ENCODE measurements around the gene ABTB1.

ABTB1 gene

GRCh38 chr3:127723011-127723567 is 50.3 kb downstream of the ABTB1 start:
- no peak overlapping the region for H3K27ac ChIP-seq
- TF ChIP-seq ZFX (IDR thresholded peaks at IDR 0.05; ENCODE audit: borderline replicate concordance): no peak
- no peak for TF ChIP-seq CTCF (IDR thresholded peaks at IDR 0.05)

- no peak for TF ChIP-seq ZFX (IDR thresholded peaks at IDR 0.05; ENCODE audit: borderline replicate concordance)
- no peak for TF ChIP-seq CTCF (IDR thresholded peaks at IDR 0.05)
- no peak overlapping the region for H3K27ac ChIP-seq
Observed at GRCh38 chr3:127726894-127727293, 54.1 kb downstream of the ABTB1 start.

- H3K27ac ChIP-seq: no peak overlapping the region
- TF ChIP-seq ZFX (IDR thresholded peaks at IDR 0.05; ENCODE audit: borderline replicate concordance) (no peak), CTCF (IDR thresholded peaks at IDR 0.05) (no peak)
Observed at GRCh38 chr3:127728417-127729015, 55.8 kb downstream of the ABTB1 start.

- H3K27ac ChIP-seq: no peak overlapping the region
- no peak for TF ChIP-seq ZFX (IDR thresholded peaks at IDR 0.05; ENCODE audit: borderline replicate concordance)
Observed at GRCh38 chr3:127729556-127730056, 56.9 kb downstream of the ABTB1 start.

GRCh38 chr3:127730171-127730570 is 57.4 kb downstream of the ABTB1 start:
- no peak overlapping the region for H3K27ac ChIP-seq
- TF ChIP-seq ZFX (IDR thresholded peaks at IDR 0.05; ENCODE audit: borderline replicate concordance): no peak
- TF ChIP-seq CTCF (IDR thresholded peaks at IDR 0.05): no peak
